Measurements from ENCODE around the gene MAGEB18. TPM values are rescaled to one million over a fixed set of nuclear protein-coding genes. Genes with fewer than 3 reads are reported as not detected.

The MAGEB18 gene
- total RNA-seq: not detected

GRCh38 chrX:26138274-26138673 lies at the start of gene MAGEB18:
MAGEB18 (plus strand) TSS chrX:26138343; CDS start chrX:26138986, 643 bp downstream.
- CTCF ChIA-PET: no interaction called here
- POLR2A ChIA-PET: no interaction called here

GRCh38 chrX:26100421-26100920 lies 37.7 kb upstream of the MAGEB18 start:
- ChIA-PET POLR2A (no interaction called here), CTCF (no interaction called here)

- POLR2A ChIA-PET: no interaction called here
- CTCF ChIA-PET: no interaction called here
Observed at GRCh38 chrX:26109142-26109541, 29.0 kb upstream of the MAGEB18 start.

- ChIA-PET CTCF (no interaction called here), POLR2A (no interaction called here)
Observed at GRCh38 chrX:26146024-26146423, 7.9 kb downstream of the MAGEB18 start.

GRCh38 chrX:26160301-26160700 lies 22.2 kb downstream of the MAGEB18 start, which contains the start of gene MAGEB6B:
MAGEB6B (plus strand) TSS chrX:26160601; CDS start chrX:26160601, 0 bp downstream.
- CTCF ChIA-PET: no interaction called here

More at GRCh38 chrX:26160301-26160700, 22.2 kb downstream of the MAGEB18 start, which contains the start of gene MAGEB6B:
- POLR2A ChIA-PET: no interaction called here

Other genes with a start within 250 kb of the MAGEB18 start
- not detected for gene MAGEB6B, start 22.3 kb downstream of the MAGEB18 start, total RNA-seq
- not detected for gene MAGEB6, start 54.1 kb downstream of the MAGEB18 start, total RNA-seq
- gene MAGEB5, start 77.8 kb downstream of the MAGEB18 start, total RNA-seq: not detected